Ishikawa (cell line): ENCODE results near the gene TMEM184B.

Experiments used
- CEBPB ChIP-seq: IDR thresholded peaks from 2 replicates; pipeline ENCODE4 v1.6.1; 2012
- CREB1 ChIP-seq: IDR thresholded peaks from 2 replicates; pipeline ENCODE4 v1.6.1; 2012; ENCODE audit warnings: low read depth
- EP300 ChIP-seq: IDR thresholded peaks from 2 replicates; pipeline ENCODE4 v1.6.1; 2012; ENCODE audit warnings: borderline replicate concordance
- FOXM1 ChIP-seq: IDR thresholded peaks from 2 replicates; pipeline ENCODE4 v1.6.1; 2012; ENCODE audit warnings: low read depth, borderline replicate concordance
- NFIC ChIP-seq: IDR thresholded peaks from 2 replicates; pipeline ENCODE4 v1.6.1; 2012
- RAD21 ChIP-seq: IDR thresholded peaks from 2 replicates; pipeline ENCODE4 v1.6.1; 2012; ENCODE audit warnings: low read depth
- TAF1 ChIP-seq: IDR thresholded peaks from 2 replicates; pipeline ENCODE4 v1.6.1; 2012; ENCODE audit warnings: low read depth, mild to moderate bottlenecking
- TCF12 ChIP-seq: IDR thresholded peaks from 2 replicates; pipeline ENCODE4 v1.6.1; 2012; ENCODE audit warnings: low read depth
- TEAD4 ChIP-seq: IDR thresholded peaks from 2 replicates; pipeline ENCODE4 v1.6.1; 2012
- YY1 ChIP-seq: IDR thresholded peaks from 2 replicates; pipeline ENCODE4 v1.6.1; 2012; ENCODE audit warnings: low read depth
- ZBTB7A ChIP-seq: IDR thresholded peaks from 2 replicates; pipeline ENCODE4 v1.6.1; 2012; ENCODE audit warnings: low read depth
- TF ChIP-seq, protein P1 (sequence below): IDR thresholded peaks from 2 replicates; pipeline ENCODE4 v1.6.1; 2012; ENCODE audit warnings: low read depth, mild to moderate bottlenecking
- TF ChIP-seq, protein P2 (sequence below): IDR thresholded peaks from 2 replicates; pipeline ENCODE4 v1.6.1; 2012
- TF ChIP-seq, protein P3 (sequence below): IDR thresholded peaks from 2 replicates; pipeline ENCODE4 v1.6.1; 2012

Gene TMEM184B

DNA sequence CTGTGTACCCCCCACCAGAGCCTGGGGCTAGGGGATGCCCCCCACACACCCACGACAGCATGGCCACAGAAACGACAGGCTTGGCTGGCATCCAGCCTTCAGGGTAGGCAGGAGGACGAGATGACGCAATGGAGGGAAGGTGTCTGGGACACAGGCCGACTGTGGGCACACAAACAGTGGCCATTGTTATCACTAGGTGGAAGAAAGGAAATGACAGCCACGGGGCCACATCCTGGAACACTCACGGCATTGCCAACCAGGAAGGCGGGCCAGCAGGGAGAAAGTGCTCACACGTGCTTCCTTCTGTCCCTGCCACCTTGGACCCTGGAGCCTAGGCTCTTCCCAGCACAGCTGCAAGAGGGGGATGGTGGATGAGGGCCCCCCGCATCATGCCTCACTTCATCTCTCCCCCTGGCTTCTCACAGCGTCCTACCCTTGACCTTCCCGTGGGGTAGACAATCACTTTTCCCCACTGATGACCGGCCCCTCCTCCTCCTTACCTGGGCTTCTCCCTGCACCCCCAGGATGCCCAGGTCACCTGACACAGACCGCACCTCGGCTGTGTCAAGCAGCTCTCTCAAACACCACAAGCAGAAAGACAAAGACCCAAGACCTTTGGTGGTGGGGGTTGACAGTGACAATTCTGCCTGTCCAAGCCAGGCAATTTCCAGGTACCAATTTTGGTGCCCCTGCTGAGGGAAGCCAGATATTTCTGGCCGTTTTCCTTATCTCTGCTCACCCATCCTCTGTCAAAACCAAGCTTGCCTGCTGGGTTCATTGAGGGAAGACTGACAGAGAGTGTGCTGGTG lies 99.8 kb downstream of the TMEM184B start:
- TF ChIP-seq CEBPB = peak; percentile 69
- TF ChIP-seq ZBTB7A = no peak

DNA sequence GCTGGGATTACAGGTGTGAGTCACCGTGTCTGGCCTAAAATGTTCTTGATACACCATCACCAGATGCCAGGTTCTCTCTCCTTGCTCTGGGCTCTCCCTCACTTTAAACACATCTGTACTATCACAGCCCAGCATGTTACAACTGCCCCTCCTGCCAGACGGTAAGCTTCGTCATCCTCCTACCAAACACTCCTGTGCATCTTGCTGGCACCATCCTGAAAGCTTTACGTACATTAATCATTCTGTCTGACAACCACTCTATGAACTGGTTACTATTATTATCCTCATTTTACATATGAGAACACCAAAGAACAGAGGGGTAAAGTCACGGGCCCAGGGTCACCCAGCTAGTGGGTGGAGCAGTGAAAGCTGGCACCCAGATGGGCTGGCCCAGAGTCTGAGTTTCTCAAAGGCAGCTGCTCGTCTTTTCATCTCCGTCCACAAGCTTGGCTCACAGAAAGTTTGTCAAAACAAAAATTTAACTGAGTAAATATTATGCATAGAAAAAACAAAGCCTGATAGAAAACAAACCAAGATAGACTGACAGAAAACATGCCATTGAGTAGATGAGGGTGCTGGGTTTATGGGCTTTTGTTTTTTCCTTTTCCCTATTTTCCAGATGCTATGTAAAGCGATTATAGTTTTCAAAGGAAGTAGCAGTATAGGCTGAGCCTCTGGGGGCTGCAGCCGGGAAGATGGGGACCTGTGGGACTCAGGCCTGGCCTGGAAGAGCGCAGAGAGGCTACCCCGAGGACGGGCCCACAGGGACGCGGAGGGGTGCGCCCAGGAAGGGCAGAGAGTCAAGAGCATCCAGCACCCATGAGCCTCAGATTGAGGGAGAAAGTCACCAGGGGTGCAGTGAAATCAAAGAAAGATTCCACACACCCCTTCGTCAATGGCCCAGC lies 100.6 kb downstream of the TMEM184B start:
- TF ChIP-seq ZBTB7A (no peak), TCF12 (no peak), RAD21 (no peak)
- TF ChIP-seq, protein P1, sequence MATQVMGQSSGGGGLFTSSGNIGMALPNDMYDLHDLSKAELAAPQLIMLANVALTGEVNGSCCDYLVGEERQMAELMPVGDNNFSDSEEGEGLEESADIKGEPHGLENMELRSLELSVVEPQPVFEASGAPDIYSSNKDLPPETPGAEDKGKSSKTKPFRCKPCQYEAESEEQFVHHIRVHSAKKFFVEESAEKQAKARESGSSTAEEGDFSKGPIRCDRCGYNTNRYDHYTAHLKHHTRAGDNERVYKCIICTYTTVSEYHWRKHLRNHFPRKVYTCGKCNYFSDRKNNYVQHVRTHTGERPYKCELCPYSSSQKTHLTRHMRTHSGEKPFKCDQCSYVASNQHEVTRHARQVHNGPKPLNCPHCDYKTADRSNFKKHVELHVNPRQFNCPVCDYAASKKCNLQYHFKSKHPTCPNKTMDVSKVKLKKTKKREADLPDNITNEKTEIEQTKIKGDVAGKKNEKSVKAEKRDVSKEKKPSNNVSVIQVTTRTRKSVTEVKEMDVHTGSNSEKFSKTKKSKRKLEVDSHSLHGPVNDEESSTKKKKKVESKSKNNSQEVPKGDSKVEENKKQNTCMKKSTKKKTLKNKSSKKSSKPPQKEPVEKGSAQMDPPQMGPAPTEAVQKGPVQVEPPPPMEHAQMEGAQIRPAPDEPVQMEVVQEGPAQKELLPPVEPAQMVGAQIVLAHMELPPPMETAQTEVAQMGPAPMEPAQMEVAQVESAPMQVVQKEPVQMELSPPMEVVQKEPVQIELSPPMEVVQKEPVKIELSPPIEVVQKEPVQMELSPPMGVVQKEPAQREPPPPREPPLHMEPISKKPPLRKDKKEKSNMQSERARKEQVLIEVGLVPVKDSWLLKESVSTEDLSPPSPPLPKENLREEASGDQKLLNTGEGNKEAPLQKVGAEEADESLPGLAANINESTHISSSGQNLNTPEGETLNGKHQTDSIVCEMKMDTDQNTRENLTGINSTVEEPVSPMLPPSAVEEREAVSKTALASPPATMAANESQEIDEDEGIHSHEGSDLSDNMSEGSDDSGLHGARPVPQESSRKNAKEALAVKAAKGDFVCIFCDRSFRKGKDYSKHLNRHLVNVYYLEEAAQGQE = no peak
- TF ChIP-seq, protein P2, sequence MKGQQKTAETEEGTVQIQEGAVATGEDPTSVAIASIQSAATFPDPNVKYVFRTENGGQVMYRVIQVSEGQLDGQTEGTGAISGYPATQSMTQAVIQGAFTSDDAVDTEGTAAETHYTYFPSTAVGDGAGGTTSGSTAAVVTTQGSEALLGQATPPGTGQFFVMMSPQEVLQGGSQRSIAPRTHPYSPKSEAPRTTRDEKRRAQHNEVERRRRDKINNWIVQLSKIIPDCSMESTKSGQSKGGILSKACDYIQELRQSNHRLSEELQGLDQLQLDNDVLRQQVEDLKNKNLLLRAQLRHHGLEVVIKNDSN = no peak

DNA sequence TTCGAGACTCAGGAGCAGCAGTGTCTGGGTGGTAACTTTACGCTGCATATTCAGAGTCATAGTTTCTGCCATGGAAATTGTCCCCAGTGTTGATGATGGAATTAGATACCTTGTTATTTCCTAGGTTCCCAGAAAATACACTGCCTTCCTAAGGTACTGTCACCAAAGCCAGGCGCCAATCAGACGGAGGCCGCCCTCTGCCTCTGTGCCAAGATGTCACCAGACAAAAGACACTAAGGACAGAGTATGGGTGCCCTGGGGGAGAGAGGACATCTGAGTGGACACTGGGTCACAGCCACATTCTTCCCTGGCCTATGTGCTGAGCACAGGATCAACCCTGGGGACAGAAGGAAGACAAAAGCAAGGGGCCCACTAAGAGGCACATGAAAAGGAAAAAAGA lies 102.3 kb downstream of the TMEM184B start:
- TF ChIP-seq NFIC (no peak), TCF12 (no peak), RAD21 (no peak), FOXM1 (no peak), TEAD4 (no peak), EP300 (no peak), TAF1 (no peak), ZBTB7A (no peak), CEBPB (no peak), YY1 (no peak), CREB1 (no peak)
- TF ChIP-seq, protein P1 = no peak
- TF ChIP-seq, protein P3, sequence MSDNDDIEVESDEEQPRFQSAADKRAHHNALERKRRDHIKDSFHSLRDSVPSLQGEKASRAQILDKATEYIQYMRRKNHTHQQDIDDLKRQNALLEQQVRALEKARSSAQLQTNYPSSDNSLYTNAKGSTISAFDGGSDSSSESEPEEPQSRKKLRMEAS = no peak
- TF ChIP-seq, protein P2 = no peak
